Measurements from ENCODE around the gene MED22. TPM values are rescaled to one million over a fixed set of nuclear protein-coding genes. Genes with fewer than 3 reads are reported as not detected.

The MED22 gene
- total RNA-seq, 1 experiment from 2014 or later: 60.1 TPM

DNA sequence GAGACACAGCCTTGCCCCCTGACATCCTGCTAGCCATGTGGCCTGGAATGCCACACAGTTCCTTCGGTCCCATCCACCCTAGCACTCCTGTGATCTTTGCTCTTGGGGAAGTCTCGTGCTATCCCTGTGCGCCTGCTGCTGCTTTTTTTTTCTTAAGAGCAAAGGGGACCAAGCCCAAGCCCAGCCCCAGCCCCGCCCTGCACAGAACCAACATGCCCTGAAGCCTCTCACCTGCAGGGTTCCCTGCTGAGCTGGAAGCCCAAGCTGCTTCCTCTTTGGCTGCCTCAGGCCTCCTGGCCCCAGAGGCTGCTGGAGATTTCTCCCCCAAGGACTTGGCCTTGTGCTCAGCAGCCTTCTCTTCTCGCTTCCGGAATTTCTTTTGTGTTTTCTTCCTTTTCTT is 13.8 kb downstream of the MED22 start:
- H3K9me3 ChIP-seq: no peaks in the 10 kb centered on the region
- intact Hi-C loops (cut with micrococcal nuclease; ENCODE audit: unreplicated experiment): no loop called here
- BruUV-seq (replicated peaks): no TSS peak
- Mint-ChIP-seq H3K9me3 (ENCODE audit: unreplicated experiment) (no peaks in the 10 kb centered on the region), H3K36me3 (ENCODE audit: insufficient read depth, unreplicated experiment) (peaks cover 79% of the 10 kb centered on the region), H3K27ac (ENCODE audit: unreplicated experiment) (no peak overlapping the region), H3K4me1 (ENCODE audit: low read depth, unreplicated experiment) (no peaks in the 10 kb centered on the region), H3K27me3 (ENCODE audit: insufficient read depth, unreplicated experiment) (no peaks in the 10 kb centered on the region), H3K4me3 (ENCODE audit: unreplicated experiment) (peak overlapping the region; percentile 93)
- no peak overlapping the region for H3K4me3 ChIP-seq (ENCODE audit: low read depth, low read length)
- no peaks in the 10 kb centered on the region for H3K27me3 ChIP-seq (replicated peaks; ENCODE audit: control insufficient read depth, insufficient read depth, low read length)
- POLR2A ChIA-PET: no interaction called here
- peaks cover 13% of the 10 kb centered on the region for H3K36me3 ChIP-seq (ENCODE audit: control insufficient read depth, insufficient read depth, low read length)
- CTCF ChIA-PET: interaction anchor here (4.4 kb wide), 1 partner anchor 147 kb away, joined by 20 read pairs; no protein-coding TSS in a partner anchor
- DNase-seq: peak in 1 of 2 experiments; percentile 53
- TF ChIP-seq CTCF (IDR thresholded peaks at IDR 0.05; ENCODE audit: insufficient read depth in 1 of 2, low read depth in 1 of 2, low read length in 1 of 2, severe bottlenecking in 1 of 2, unreplicated experiment in 1 of 2): no peak
- peaks cover 6% of the 10 kb centered on the region; the same call in 1 of the 2 replicates for H3K4me1 ChIP-seq

- Mint-ChIP-seq H3K36me3 (ENCODE audit: insufficient read depth, unreplicated experiment) (peaks cover 79% of the 10 kb centered on the region), H3K27ac (ENCODE audit: unreplicated experiment) (no peak overlapping the region), H3K9me3 (ENCODE audit: unreplicated experiment) (no peaks in the 10 kb centered on the region), H3K4me1 (ENCODE audit: low read depth, unreplicated experiment) (no peaks in the 10 kb centered on the region), H3K4me3 (ENCODE audit: unreplicated experiment) (no peak overlapping the region), H3K27me3 (ENCODE audit: insufficient read depth, unreplicated experiment) (no peaks in the 10 kb centered on the region)
- H3K4me3 ChIP-seq (ENCODE audit: low read depth, low read length): no peak overlapping the region
- BruUV-seq (replicated peaks): no TSS peak
- no peak for TF ChIP-seq CTCF (IDR thresholded peaks at IDR 0.05; ENCODE audit: insufficient read depth in 1 of 2, low read depth in 1 of 2, low read length in 1 of 2, severe bottlenecking in 1 of 2, unreplicated experiment in 1 of 2)
- POLR2A ChIA-PET: interaction anchor here (0.5 kb wide), 1 partner anchor 285 kb away, joined by 3 read pairs; no protein-coding TSS in a partner anchor
- peaks cover 13% of the 10 kb centered on the region for H3K36me3 ChIP-seq (ENCODE audit: control insufficient read depth, insufficient read depth, low read length)
- H3K4me1 ChIP-seq: peaks cover 6% of the 10 kb centered on the region; the same call in 1 of the 2 replicates
- no peaks in the 10 kb centered on the region for H3K27me3 ChIP-seq (replicated peaks; ENCODE audit: control insufficient read depth, insufficient read depth, low read length)
- peak in 1 of 2 experiments; percentile 26 for DNase-seq
- CTCF ChIA-PET: interaction anchor here (4.4 kb wide), 1 partner anchor 146 kb away, joined by 20 read pairs; no protein-coding TSS in a partner anchor
- intact Hi-C loops (cut with micrococcal nuclease; ENCODE audit: unreplicated experiment): no loop called here
- no peaks in the 10 kb centered on the region for H3K9me3 ChIP-seq
These were observed 14.4 kb downstream of the MED22 start for GRCh38 chr9:133333566-133333965.

- Mint-ChIP-seq H3K4me1 (ENCODE audit: low read depth, unreplicated experiment) (no peaks in the 10 kb centered on the region), H3K36me3 (ENCODE audit: insufficient read depth, unreplicated experiment) (peaks cover 83% of the 10 kb centered on the region), H3K27me3 (ENCODE audit: insufficient read depth, unreplicated experiment) (no peaks in the 10 kb centered on the region), H3K27ac (ENCODE audit: unreplicated experiment) (no peak overlapping the region), H3K4me3 (ENCODE audit: unreplicated experiment) (no peak overlapping the region), H3K9me3 (ENCODE audit: unreplicated experiment) (no peaks in the 10 kb centered on the region)
- no peaks in the 10 kb centered on the region for H3K27me3 ChIP-seq (replicated peaks; ENCODE audit: control insufficient read depth, insufficient read depth, low read length)
- POLR2A ChIA-PET: interaction anchor here (0.5 kb wide), 1 partner anchor 285 kb away, joined by 3 read pairs; no protein-coding TSS in a partner anchor
- H3K9me3 ChIP-seq: no peaks in the 10 kb centered on the region
- no TSS peak for BruUV-seq (replicated peaks)
- TF ChIP-seq CTCF (IDR thresholded peaks at IDR 0.05; ENCODE audit: insufficient read depth in 1 of 2, low read depth in 1 of 2, low read length in 1 of 2, severe bottlenecking in 1 of 2, unreplicated experiment in 1 of 2): no peak
- intact Hi-C loops (cut with micrococcal nuclease; ENCODE audit: unreplicated experiment): no loop called here
- no peak overlapping the region for H3K4me3 ChIP-seq (ENCODE audit: low read depth, low read length)
- peaks cover 13% of the 10 kb centered on the region for H3K36me3 ChIP-seq (ENCODE audit: control insufficient read depth, insufficient read depth, low read length)
- no peak for DNase-seq
- CTCF ChIA-PET: interaction anchor here (4.4 kb wide), 1 partner anchor 146 kb away, joined by 20 read pairs; no protein-coding TSS in a partner anchor
- peaks cover 6% of the 10 kb centered on the region; the same call in 1 of the 2 replicates for H3K4me1 ChIP-seq
These were observed 14.9 kb downstream of the MED22 start for GRCh38 chr9:133333011-133333410.
